SK-N-SH (cell line): Measurements from ENCODE around the gene ZNF516. TPM values are rescaled to one million over a fixed set of nuclear protein-coding genes. Genes with fewer than 3 reads are reported as not detected.

Source experiments
- CTCF ChIA-PET: fragments of 300-600, 350-600 bp; formaldehyde crosslinking; extraction: SDS; loops from one replicate; lab custom pipeline; 2021; lab: Yijun Ruan, JAX
- POLR2A ChIA-PET: fragments of 350-600 bp; sonication (Branson Sonifier 250); formaldehyde crosslinking; extraction: SDS; loops from one replicate; lab custom pipeline; 2020; ENCODE audit warnings: antibody characterized with exemption, inconsistent platforms; lab: Yijun Ruan, JAX
- DNase-seq: peaks from one replicate; pipeline ENCODE4 v3.0.0; 2012
- H2AFZ ChIP-seq: fragments of 200-600 bp; sonication (generic); 2 replicates; pipeline ENCODE4 v1.8.1; 2016; ENCODE audit warnings: antibody characterized with exemption, mild to moderate bottlenecking, low read depth
- H3F3A ChIP-seq: fragments of 200-600 bp; sonication (generic); replicated peaks from 2 replicates; pipeline ENCODE3; 2016; ENCODE audit warnings: antibody characterized with exemption, mild to moderate bottlenecking; ENCODE audit not compliant: insufficient read depth
- H3K27ac ChIP-seq, 2 experiments: fragments of 200-500 bp in 1 of 2; fragments of 200-600 bp in 1 of 2; sonication (Bioruptor generic) in 1 of 2; sonication (generic), shearing (Covaris generic) in 1 of 2; 2 replicates each; pipeline versions ENCODE4 v1.5.1 to v1.6.1; 2014 to 2016; ENCODE audit warnings: low read depth in 2 of 2, inconsistent platforms in 1 of 2, low read length in 1 of 2, mild to moderate bottlenecking in 1 of 2, mixed read lengths in 1 of 2
- H3K27me3 ChIP-seq: fragments of 200-600 bp; sonication (generic), shearing (Covaris generic); 2 replicates; pipeline ENCODE4 v1.6.1; 2016; ENCODE audit warnings: mixed run types; ENCODE audit not compliant: insufficient read depth
- H3K36me3 ChIP-seq, 2 experiments: fragments of 200-500 bp in 1 of 2; fragments of 200-600 bp in 1 of 2; sonication (Bioruptor generic) in 1 of 2; sonication (generic) in 1 of 2; replicated peaks in 1 of 2; 2 replicates each; pipeline versions ENCODE3 to v1.5.1; 2014 to 2016; ENCODE audit warnings: low read length in 1 of 2, mild to moderate bottlenecking in 1 of 2; ENCODE audit not compliant: insufficient read depth in 2 of 2, control insufficient read depth in 1 of 2
- H3K4me1 ChIP-seq, 2 experiments: fragments of 200-500 bp in 1 of 2; fragments of 200-600 bp in 1 of 2; sonication (Bioruptor generic) in 1 of 2; sonication (generic), shearing (Covaris generic) in 1 of 2; 2 replicates each; pipeline versions ENCODE4 v1.5.1 to v1.6.1; 2014 to 2016; ENCODE audit warnings: low read depth in 1 of 2, low read length in 1 of 2, mixed run types in 1 of 2; ENCODE audit not compliant: insufficient read depth in 2 of 2, control insufficient read depth in 1 of 2
- H3K4me2 ChIP-seq: fragments of 200-600 bp; sonication (generic), shearing (Covaris generic); 2 replicates; pipeline ENCODE4 v1.6.1; 2017; ENCODE audit warnings: mixed run types
- H3K4me3 ChIP-seq, 2 experiments: fragments of 200-500 bp in 1 of 2; fragments of 200-600 bp in 1 of 2; sonication (Bioruptor generic) in 1 of 2; sonication (generic), shearing (Covaris generic) in 1 of 2; 2 replicates each; pipeline versions ENCODE4 v1.5.1 to v1.8.1; 2014 to 2016; ENCODE audit warnings: low read depth in 2 of 2, inconsistent platforms in 1 of 2, low read length in 1 of 2, mild to moderate bottlenecking in 1 of 2, mixed read lengths in 1 of 2, moderate library complexity in 1 of 2
- H3K79me2 ChIP-seq: fragments of 200-600 bp; sonication (generic); 2 replicates; pipeline ENCODE4 v1.8.1; 2017; ENCODE audit warnings: mild to moderate bottlenecking; ENCODE audit not compliant: insufficient read depth
- H3K9ac ChIP-seq: fragments of 200-600 bp; sonication (generic); 2 replicates; pipeline ENCODE4 v1.6.1; 2017; ENCODE audit warnings: mixed run types
- H3K9me2 ChIP-seq: fragments of 200-600 bp; sonication (generic); 2 replicates; pipeline ENCODE4 v1.6.1; 2017; ENCODE audit warnings: mixed run types
- H3K9me3 ChIP-seq: fragments of 200-600 bp; sonication (generic); 2 replicates; pipeline ENCODE4 v1.6.1; 2017; ENCODE audit warnings: mixed run types, mild to moderate bottlenecking, moderate library complexity
- H4K20me1 ChIP-seq: fragments of 200-600 bp; sonication (generic); 2 replicates; pipeline ENCODE4 v1.6.1; 2017; ENCODE audit warnings: mild to moderate bottlenecking, mixed run types; ENCODE audit not compliant: insufficient read depth
- CTCF ChIP-seq: fragments of 200-600 bp; sonication (generic); IDR thresholded peaks from 2 replicates; pipeline ENCODE4 v1.6.1; 2017; ENCODE audit warnings: antibody characterized with exemption, mild to moderate bottlenecking, moderate library complexity
- ELF1 ChIP-seq: IDR thresholded peaks from 2 replicates; pipeline ENCODE4 v1.4.0; 2012
- IRF3 ChIP-seq: fragments of 150-350 bp; IDR thresholded peaks from 2 replicates; pipeline ENCODE4 v1.6.1; 2016; ENCODE audit warnings: mild to moderate bottlenecking, low read depth, low read length
- JUND ChIP-seq: IDR thresholded peaks from 2 replicates; pipeline ENCODE4 v1.4.0; 2012
- MEF2A ChIP-seq: IDR thresholded peaks from 2 replicates; pipeline ENCODE4 v1.4.0; 2012; ENCODE audit warnings: low read depth, borderline replicate concordance
- NRF1 ChIP-seq: IDR thresholded peaks from 2 replicates; pipeline ENCODE4 v1.6.1; 2012; ENCODE audit warnings: low read depth, mild to moderate bottlenecking, low read length
- PBX3 ChIP-seq: IDR thresholded peaks from 2 replicates; pipeline ENCODE4; 2012
- RCOR1 ChIP-seq: fragments of 150-350 bp; IDR thresholded peaks from 2 replicates; pipeline ENCODE4 v1.6.1; 2017; ENCODE audit warnings: antibody characterized with exemption, low read length
- REST ChIP-seq: IDR thresholded peaks from 2 replicates; pipeline ENCODE4 v1.6.1; 2012; ENCODE audit warnings: mild to moderate bottlenecking, low read depth, low read length, moderate library complexity
- YY1 ChIP-seq: IDR thresholded peaks from 2 replicates; pipeline ENCODE4 v1.4.0; 2012; ENCODE audit warnings: low read depth, mild to moderate bottlenecking
- ZBTB33 ChIP-seq: IDR thresholded peaks from 2 replicates; pipeline ENCODE4 v1.4.0; 2012; ENCODE audit warnings: low read depth, borderline replicate concordance
- WGBS: methylation state at CpG from one replicate; pipeline ENCODE4 v1.1.6; 2017; ENCODE audit warnings: low lambda C conversion rate; 5-methylcytosine and 5-hydroxymethylcytosine counted together
- polyA plus RNA-seq, 3 experiments: library from polyadenylated mRNA; depleted of rRNA; stranded (reverse); fragments of >200 nt; gene quantifications; 2 replicates each; pipeline ENCODE4 v1.2.3, GENCODE V29; 2012
- TF ChIP-seq, protein P1 (sequence below): IDR thresholded peaks from 2 replicates; pipeline ENCODE4 v1.4.0; 2012; ENCODE audit warnings: low read depth

Gene ZNF516
- polyA plus RNA-seq, 1 of the 3 experiments (the other 2 are of a cell fraction) = 4.4 TPM

DNA sequence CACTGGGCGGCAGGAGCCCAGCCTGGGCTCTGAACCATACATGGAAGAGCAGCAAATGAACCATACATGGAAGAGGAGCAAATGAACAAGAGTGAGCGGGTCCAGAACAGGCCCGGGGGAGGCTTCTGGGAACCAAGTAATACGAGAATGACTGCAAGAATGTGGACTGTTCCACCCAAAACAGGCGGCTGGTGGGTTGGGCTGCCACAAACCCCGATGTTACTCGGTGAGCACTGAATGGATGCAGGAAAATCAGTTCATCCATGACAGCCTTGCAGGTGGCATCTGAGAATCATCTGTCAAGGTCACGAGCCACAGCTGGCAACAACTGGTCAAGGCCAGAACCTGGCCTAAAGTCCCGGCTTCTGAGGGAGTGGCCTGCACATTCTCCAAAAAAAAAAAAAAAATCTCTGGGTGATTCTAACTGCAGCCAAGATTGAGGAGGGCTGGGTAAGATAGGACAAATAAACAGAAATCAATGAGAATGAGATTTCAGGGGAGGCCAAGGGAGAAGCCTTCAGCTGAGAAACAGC is 106.1 kb downstream of the ZNF516 start:
- H3K4me2 ChIP-seq = no peak overlapping the region
- TF ChIP-seq ZBTB33 (no peak), YY1 (no peak), PBX3 (no peak), ELF1 (no peak), CTCF (no peak), IRF3 (no peak), NRF1 (no peak), RCOR1 (no peak), REST (no peak), MEF2A (no peak), JUND (no peak)
- TF ChIP-seq, protein P1, sequence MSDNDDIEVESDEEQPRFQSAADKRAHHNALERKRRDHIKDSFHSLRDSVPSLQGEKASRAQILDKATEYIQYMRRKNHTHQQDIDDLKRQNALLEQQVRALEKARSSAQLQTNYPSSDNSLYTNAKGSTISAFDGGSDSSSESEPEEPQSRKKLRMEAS = no peak
- TF ChIP-seq, all 33 proteins: peak for 0
- no peaks in the 10 kb centered on the region; a peak in 1 of 4 replicates for H3K4me1 ChIP-seq
- no peaks in the 10 kb centered on the region for H3K36me3 ChIP-seq
- no peak overlapping the region for H2AFZ ChIP-seq
- no peaks in the 10 kb centered on the region for H3K27me3 ChIP-seq
- POLR2A ChIA-PET = no interaction called here
- H3F3A ChIP-seq = no peaks in the 10 kb centered on the region
- H3K4me3 ChIP-seq = no peak overlapping the region
- CTCF ChIA-PET = interaction anchor here (0.8 to 2.3 kb wide), 2 partner anchors 9 to 414 kb away, joined by 4 to 16 read pairs; no protein-coding TSS in a partner anchor
- no peak overlapping the region for H3K9ac ChIP-seq
- H3K9me3 ChIP-seq = no peaks in the 10 kb centered on the region
- H3K79me2 ChIP-seq = peaks cover 3% of the 10 kb centered on the region; the same call in 1 of the 2 replicates
- no peak overlapping the region for H3K27ac ChIP-seq
- no peaks in the 10 kb centered on the region for H3K9me2 ChIP-seq
- DNase-seq = no peak
- peaks cover 21% of the 10 kb centered on the region for H4K20me1 ChIP-seq
- 60% methylated on average over 9 of the region's 9 CpGs for WGBS
